Uterus (tissue), 4 donors: ENCODE results near the gene CFAP53. TPM values are rescaled to one million over a fixed set of nuclear protein-coding genes. Genes with fewer than 3 reads are reported as not detected.

Experiments
- DNase-seq, 2 donors: peaks; one replicate each; pipeline ENCODE4 v3.0.0-alpha.2; 2019 to 2020
- H3K27ac ChIP-seq, 2 donors: fragments of 200-600 bp; sonication (generic); 1 replicate in 1 of 2; 2 replicates in 1 of 2; pipeline ENCODE4 v1.5.1; 2016 to 2018
- H3K27me3 ChIP-seq, 2 donors: fragments of 200-600 bp; sonication (generic); one replicate each; pipeline ENCODE4 v1.5.1; 2018 to 2019; ENCODE audit warnings: control low read depth in 1 of 2
- H3K36me3 ChIP-seq, 2 donors: fragments of 200-600 bp; sonication (generic); one replicate each; pipeline ENCODE4 v1.5.1; 2019; ENCODE audit warnings: control low read depth in 1 of 2
- H3K4me1 ChIP-seq, 2 donors: fragments of 200-600 bp; sonication (generic); one replicate each; pipeline ENCODE4 v1.5.1; 2018 to 2019; ENCODE audit warnings: control low read depth in 1 of 2
- H3K4me3 ChIP-seq, 2 donors: fragments of 200-600 bp; sonication (generic); 1 replicate in 1 of 2; 2 replicates in 1 of 2; pipeline ENCODE4 v1.5.1; 2018 to 2019; ENCODE audit warnings: mild to moderate bottlenecking in 1 of 2
- H3K9me3 ChIP-seq, 2 donors: fragments of 200-600 bp; sonication (generic); one replicate each; pipeline ENCODE4 v1.5.1; 2019; ENCODE audit warnings: control low read depth in 1 of 2
- POLR2A ChIP-seq, 2 donors: fragments of 450-650 bp; IDR thresholded peaks; one replicate each; pipeline ENCODE4 v1.6.1; 2016; ENCODE audit warnings: antibody characterized with exemption in 2 of 2, mild to moderate bottlenecking in 1 of 2, moderate library complexity in 1 of 2
- intact Hi-C: fragments of 100-400 bp; cut with DNase I; formaldehyde crosslinking; loops from one replicate; pipeline ENCODE4 v1.15.1; 2023; ENCODE audit warnings: low total_unique reads
- total RNA-seq, 4 donors: library from RNA; depleted of rRNA in 3 of 4; stranded (reverse); fragments of >200 nt in 3 of 4; gene quantifications; one replicate each; pipeline versions ENCODE4 v1.1.0 to v1.2.4, GENCODE V29; 2014 to 2023
- TF ChIP-seq, protein P1 (sequence below), 4 experiments: fragments of 200-600 bp in 2 of 4; fragments of 450-650 bp in 2 of 4; sonication (generic) in 2 of 4; IDR thresholded peaks; one replicate each; pipeline ENCODE4 v1.5.1; 2016 to 2019; ENCODE audit warnings: antibody characterized with exemption in 4 of 4, mild to moderate bottlenecking in 2 of 4, moderate library complexity in 1 of 4
- donor health status: DM: yes; HTN: yes; CAD: no.

Gene CFAP53
- total RNA-seq, 4 donors from 2014 or later: 0.95 to 1.1 TPM; not detected in 2

DNA sequence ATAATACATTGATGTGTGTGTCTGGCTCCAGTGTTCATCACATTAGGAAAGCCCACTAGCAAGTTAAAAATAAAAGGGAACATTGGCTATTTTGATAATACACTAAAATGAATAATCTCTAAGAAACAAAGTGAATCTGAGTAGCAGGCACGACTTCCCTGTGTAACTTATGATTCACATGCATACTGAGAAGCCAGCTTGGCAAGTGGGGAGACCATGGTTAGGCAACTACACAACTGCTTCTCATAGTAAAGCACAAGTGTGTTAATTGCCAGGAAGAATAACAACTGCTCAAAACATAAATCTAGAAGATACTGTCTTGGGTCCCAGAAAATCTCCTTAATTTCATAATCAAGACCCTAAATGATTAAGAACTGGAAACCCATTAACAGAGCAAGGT is 75.4 kb downstream of the CFAP53 start:
- DNase-seq: no peak
- H3K27me3 ChIP-seq: peaks cover 0 to 4% of the 10 kb centered on the region in 2 donors
- no peak overlapping the region for H3K4me3 ChIP-seq
- no peaks in the 10 kb centered on the region for H3K9me3 ChIP-seq
- TF ChIP-seq, protein P1, sequence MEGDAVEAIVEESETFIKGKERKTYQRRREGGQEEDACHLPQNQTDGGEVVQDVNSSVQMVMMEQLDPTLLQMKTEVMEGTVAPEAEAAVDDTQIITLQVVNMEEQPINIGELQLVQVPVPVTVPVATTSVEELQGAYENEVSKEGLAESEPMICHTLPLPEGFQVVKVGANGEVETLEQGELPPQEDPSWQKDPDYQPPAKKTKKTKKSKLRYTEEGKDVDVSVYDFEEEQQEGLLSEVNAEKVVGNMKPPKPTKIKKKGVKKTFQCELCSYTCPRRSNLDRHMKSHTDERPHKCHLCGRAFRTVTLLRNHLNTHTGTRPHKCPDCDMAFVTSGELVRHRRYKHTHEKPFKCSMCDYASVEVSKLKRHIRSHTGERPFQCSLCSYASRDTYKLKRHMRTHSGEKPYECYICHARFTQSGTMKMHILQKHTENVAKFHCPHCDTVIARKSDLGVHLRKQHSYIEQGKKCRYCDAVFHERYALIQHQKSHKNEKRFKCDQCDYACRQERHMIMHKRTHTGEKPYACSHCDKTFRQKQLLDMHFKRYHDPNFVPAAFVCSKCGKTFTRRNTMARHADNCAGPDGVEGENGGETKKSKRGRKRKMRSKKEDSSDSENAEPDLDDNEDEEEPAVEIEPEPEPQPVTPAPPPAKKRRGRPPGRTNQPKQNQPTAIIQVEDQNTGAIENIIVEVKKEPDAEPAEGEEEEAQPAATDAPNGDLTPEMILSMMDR (IDR thresholded peaks at IDR 0.05): no peak
- TF ChIP-seq POLR2A (IDR thresholded peaks at IDR 0.05): no peak
- no peaks in the 10 kb centered on the region for H3K36me3 ChIP-seq
- H3K27ac ChIP-seq: no peak overlapping the region
- H3K4me1 ChIP-seq: peaks cover 0 to 10% of the 10 kb centered on the region in 2 donors
- intact Hi-C loops: no loop called here

- Histone ChIP-seq H3K27ac (no peak overlapping the region), H3K27me3 (no peaks in the 10 kb centered on the region), H3K4me3 (no peak overlapping the region), H3K9me3 (no peaks in the 10 kb centered on the region), H3K4me1 (peaks cover 0 to 10% of the 10 kb centered on the region in 2 donors), H3K36me3 (no peaks in the 10 kb centered on the region)
- intact Hi-C loops: no loop called here
- DNase-seq: no peak
- TF ChIP-seq, protein P1 (IDR thresholded peaks at IDR 0.05): no peak
- no peak for TF ChIP-seq POLR2A (IDR thresholded peaks at IDR 0.05)
Observed at GRCh38 chr18:50190236-50190635, 76.1 kb downstream of the CFAP53 start.

GRCh38 chr18:50189160-50189559 is 77.1 kb downstream of the CFAP53 start:
- Histone ChIP-seq H3K27ac (no peak overlapping the region), H3K27me3 (no peaks in the 10 kb centered on the region), H3K4me1 (peaks cover 0 to 2% of the 10 kb centered on the region in 2 donors), H3K36me3 (no peaks in the 10 kb centered on the region), H3K4me3 (no peak overlapping the region), H3K9me3 (no peaks in the 10 kb centered on the region)
- intact Hi-C loops: no loop called here
- DNase-seq: no peak
- no peak for TF ChIP-seq POLR2A (IDR thresholded peaks at IDR 0.05)
- TF ChIP-seq, protein P1 (IDR thresholded peaks at IDR 0.05): no peak

- H3K4me1 ChIP-seq: no peaks in the 10 kb centered on the region
- H3K36me3 ChIP-seq: no peaks in the 10 kb centered on the region
- no peak for DNase-seq
- no peak overlapping the region for H3K27ac ChIP-seq
- H3K9me3 ChIP-seq: no peaks in the 10 kb centered on the region
- no peak for TF ChIP-seq POLR2A (IDR thresholded peaks at IDR 0.05)
- no peak overlapping the region for H3K4me3 ChIP-seq
- intact Hi-C loops: no loop called here
- no peaks in the 10 kb centered on the region for H3K27me3 ChIP-seq
Observed at GRCh38 chr18:50188652-50189051, 77.6 kb downstream of the CFAP53 start.

DNA sequence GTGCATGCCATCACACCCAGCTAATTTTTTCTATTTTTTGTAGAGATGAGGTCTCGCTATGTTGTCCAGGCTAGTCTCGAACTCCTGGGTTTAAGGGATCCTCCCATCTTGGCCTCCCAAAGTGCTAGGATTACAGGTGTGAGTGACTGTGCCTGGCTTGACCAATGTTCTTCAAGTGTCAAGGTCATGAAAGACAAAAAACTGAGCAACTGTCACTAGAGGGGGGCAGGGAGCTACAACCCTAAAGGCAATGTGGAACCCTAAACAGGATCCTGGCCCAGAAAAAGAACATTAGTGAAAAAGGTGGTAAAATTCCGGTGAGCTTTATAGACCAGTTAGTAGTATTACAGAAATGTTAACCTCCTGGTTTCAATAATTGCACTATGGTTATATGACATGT is 78.6 kb downstream of the CFAP53 start:
- intact Hi-C loops: no loop called here
- DNase-seq: no peak
- no peak overlapping the region for H3K27ac ChIP-seq
- TF ChIP-seq POLR2A (IDR thresholded peaks at IDR 0.05): no peak
- TF ChIP-seq, protein P1 (IDR thresholded peaks at IDR 0.05): no peak
- no peaks in the 10 kb centered on the region for H3K36me3 ChIP-seq
- H3K27me3 ChIP-seq: no peaks in the 10 kb centered on the region
- no peak overlapping the region for H3K4me3 ChIP-seq
- no peaks in the 10 kb centered on the region for H3K4me1 ChIP-seq
- no peaks in the 10 kb centered on the region for H3K9me3 ChIP-seq

GRCh38 chr18:50186385-50186784 is 79.9 kb downstream of the CFAP53 start:
- intact Hi-C loops: no loop called here
- Histone ChIP-seq H3K27me3 (no peaks in the 10 kb centered on the region), H3K4me3 (no peak overlapping the region)

More at GRCh38 chr18:50186385-50186784, 79.9 kb downstream of the CFAP53 start:
- DNase-seq: no peak
- TF ChIP-seq, protein P1 (IDR thresholded peaks at IDR 0.05): no peak
- TF ChIP-seq POLR2A (IDR thresholded peaks at IDR 0.05): no peak
- no peaks in the 10 kb centered on the region for H3K4me1 ChIP-seq
- H3K27ac ChIP-seq: no peak overlapping the region
- no peaks in the 10 kb centered on the region for H3K9me3 ChIP-seq
- no peaks in the 10 kb centered on the region for H3K36me3 ChIP-seq
